PC-9 (cell line): ENCODE results near the gene CTU1.

Experiments used
- EZH2 ChIP-seq: fragments of 200-600 bp; sonication (generic); IDR thresholded peaks from 2 replicates; pipeline ENCODE4 v1.8.0; 2017; ENCODE audit warnings: antibody characterized with exemption, low read depth
- TF ChIP-seq, protein P1 (sequence below): fragments of 200-600 bp; sonication (generic); conservative IDR thresholded peaks from 2 replicates; pipeline ENCODE4 v1.6.1; 2017; ENCODE audit warnings: mixed run types, antibody characterized with exemption, mild to moderate bottlenecking, moderate library complexity

DNA sequence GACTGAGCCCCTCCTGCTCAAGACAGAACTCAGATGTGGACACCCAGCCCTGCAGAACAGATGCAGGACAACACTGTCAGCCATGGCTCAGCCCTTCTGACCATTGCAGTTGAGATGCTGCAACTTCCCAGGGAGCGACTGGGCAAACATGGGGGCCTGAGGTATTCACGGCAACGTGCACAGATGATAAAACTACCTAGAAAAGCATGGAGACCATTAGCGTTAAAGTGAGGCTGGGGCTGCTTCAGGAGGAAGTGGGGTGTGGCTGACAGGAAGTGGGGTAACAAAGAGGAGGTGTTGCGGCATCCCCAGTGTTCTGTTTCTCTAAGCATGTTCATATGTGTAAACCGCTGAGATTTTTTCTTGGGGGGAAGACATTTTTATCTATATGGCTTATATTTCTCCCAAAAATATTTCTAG, 15.2 kb upstream of the CTU1 start:
- TF ChIP-seq, protein P1, sequence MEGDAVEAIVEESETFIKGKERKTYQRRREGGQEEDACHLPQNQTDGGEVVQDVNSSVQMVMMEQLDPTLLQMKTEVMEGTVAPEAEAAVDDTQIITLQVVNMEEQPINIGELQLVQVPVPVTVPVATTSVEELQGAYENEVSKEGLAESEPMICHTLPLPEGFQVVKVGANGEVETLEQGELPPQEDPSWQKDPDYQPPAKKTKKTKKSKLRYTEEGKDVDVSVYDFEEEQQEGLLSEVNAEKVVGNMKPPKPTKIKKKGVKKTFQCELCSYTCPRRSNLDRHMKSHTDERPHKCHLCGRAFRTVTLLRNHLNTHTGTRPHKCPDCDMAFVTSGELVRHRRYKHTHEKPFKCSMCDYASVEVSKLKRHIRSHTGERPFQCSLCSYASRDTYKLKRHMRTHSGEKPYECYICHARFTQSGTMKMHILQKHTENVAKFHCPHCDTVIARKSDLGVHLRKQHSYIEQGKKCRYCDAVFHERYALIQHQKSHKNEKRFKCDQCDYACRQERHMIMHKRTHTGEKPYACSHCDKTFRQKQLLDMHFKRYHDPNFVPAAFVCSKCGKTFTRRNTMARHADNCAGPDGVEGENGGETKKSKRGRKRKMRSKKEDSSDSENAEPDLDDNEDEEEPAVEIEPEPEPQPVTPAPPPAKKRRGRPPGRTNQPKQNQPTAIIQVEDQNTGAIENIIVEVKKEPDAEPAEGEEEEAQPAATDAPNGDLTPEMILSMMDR = no peak
- TF ChIP-seq EZH2 = no peak
